Activated CD8-positive, alpha-beta memory T cell treated with anti-CD3 and anti-CD28 coated beads, Interleukin-2, amount 50 U/mL, for 24 hours (primary cell): Measurements from ENCODE around the gene CDH23.
"Not testable (repeated sequence)": the region's sequence is repeated elsewhere in the genome, so short reads cannot be mapped to it uniquely, and the experiment has no call there.

Experiments used
- DNase-seq: peaks from one replicate; pipeline ENCODE4 v3.0.0-alpha.2; 2020; ENCODE audit errors: extremely low read depth

CDH23 gene

GRCh38 chr10:71582506-71583475, 186.1 kb downstream of the CDH23 start:
- no peak for DNase-seq

- no peak for DNase-seq
Observed at GRCh38 chr10:71584461-71584860, 187.7 kb downstream of the CDH23 start.

- DNase-seq, result no peak
Observed at GRCh38 chr10:71584902-71585563, 188.3 kb downstream of the CDH23 start.

GRCh38 chr10:71585564-71586290, 189.0 kb downstream of the CDH23 start:
- no peak for DNase-seq

- DNase-seq, result no peak
Observed at GRCh38 chr10:71587941-71588573, 191.3 kb downstream of the CDH23 start.

GRCh38 chr10:71588685-71589084, 192.0 kb downstream of the CDH23 start:
- no peak for DNase-seq

GRCh38 chr10:71589617-71590551, 193.2 kb downstream of the CDH23 start:
- no peak for DNase-seq

- no peak for DNase-seq
Observed at GRCh38 chr10:71590781-71591350, 194.1 kb downstream of the CDH23 start.

GRCh38 chr10:71594934-71595571, 198.3 kb downstream of the CDH23 start:
- DNase-seq, result no peak

- DNase-seq, result no peak
Observed at GRCh38 chr10:71595649-71596048, 198.9 kb downstream of the CDH23 start.

GRCh38 chr10:71596127-71596526, 199.4 kb downstream of the CDH23 start:
- DNase-seq, result no peak

- DNase-seq, result no peak
Observed at GRCh38 chr10:71596759-71597158, 200.0 kb downstream of the CDH23 start.

GRCh38 chr10:71597821-71598498, 201.2 kb downstream of the CDH23 start:
- no peak for DNase-seq

- DNase-seq, result no peak
Observed at GRCh38 chr10:71598621-71599055, 201.9 kb downstream of the CDH23 start.

- no peak for DNase-seq
Observed at GRCh38 chr10:71599518-71599917, 202.8 kb downstream of the CDH23 start.

GRCh38 chr10:71600242-71600641, 203.5 kb downstream of the CDH23 start:
- DNase-seq, result not testable (repeated sequence)

GRCh38 chr10:71600849-71601248, 204.1 kb downstream of the CDH23 start:
- no peak for DNase-seq

GRCh38 chr10:71601273-71601672, 204.6 kb downstream of the CDH23 start:
- DNase-seq, result no peak

- no peak for DNase-seq
Observed at GRCh38 chr10:71603150-71603549, 206.4 kb downstream of the CDH23 start.
